Activated T-cell treated with anti-CD3 and anti-CD28 coated beads, Interleukin-2, amount 50 U/mL, for 4 hours (primary cell): ENCODE measurements around the gene ADK. TPM values are rescaled to one million over a fixed set of nuclear protein-coding genes. Genes with fewer than 3 reads are reported as not detected.

Experiments
- ATAC-seq, 2 donors: fragments of 200-7000 bp; cut with Tn5 transposase; one replicate each; pipeline ENCODE4 v1.10.0; 2021
- DNase-seq: peaks from one replicate; pipeline ENCODE4 v3.0.0-alpha.2; 2020
- H3K27me3 Mint-ChIP-seq: one replicate; pipeline ENCODE4 v1.8.0; 2021; ENCODE audit warnings: low read depth, mixed read lengths
- H3K36me3 Mint-ChIP-seq: one replicate; pipeline ENCODE4 v1.8.0; 2022; ENCODE audit warnings: mixed read lengths; ENCODE audit not compliant: insufficient read depth
- H3K4me1 Mint-ChIP-seq: one replicate; pipeline ENCODE4 v1.8.0; 2021; ENCODE audit warnings: low read depth, mixed read lengths
- H3K4me3 Mint-ChIP-seq: one replicate; pipeline ENCODE4 v1.8.0; 2021; ENCODE audit warnings: mild to moderate bottlenecking, moderate library complexity, mixed read lengths
- H3K9me3 Mint-ChIP-seq: one replicate; pipeline ENCODE4 v1.8.0; 2021; ENCODE audit warnings: mixed read lengths
- total RNA-seq, 3 donors: library from RNA; stranded (reverse); gene quantifications; one replicate each; pipeline ENCODE4 v1.2.1, GENCODE V29; 2021

Gene ADK
- total RNA-seq, 3 donors from 2014 or later: 49.7 to 56.8 (median 56.2) TPM

DNA sequence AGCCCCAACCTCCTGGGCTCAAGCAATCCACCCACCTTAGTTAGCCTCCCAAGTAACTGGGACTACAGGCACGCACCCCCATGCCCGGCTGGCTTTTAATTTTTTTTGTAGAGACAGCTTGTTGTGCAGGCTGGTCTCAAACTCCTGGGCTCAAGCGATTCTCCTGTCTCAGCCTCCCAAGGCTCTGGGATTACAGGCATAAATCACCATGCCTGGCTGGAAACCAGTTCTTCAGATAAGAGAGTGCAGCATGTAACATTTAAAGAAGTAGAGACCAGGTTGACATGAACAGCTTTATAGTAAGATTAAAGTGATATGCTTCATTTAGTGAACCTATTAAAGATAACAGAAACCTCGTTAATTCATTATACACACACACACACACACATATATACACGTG, 507.5 kb downstream of the ADK start:
- no peak for DNase-seq

DNA sequence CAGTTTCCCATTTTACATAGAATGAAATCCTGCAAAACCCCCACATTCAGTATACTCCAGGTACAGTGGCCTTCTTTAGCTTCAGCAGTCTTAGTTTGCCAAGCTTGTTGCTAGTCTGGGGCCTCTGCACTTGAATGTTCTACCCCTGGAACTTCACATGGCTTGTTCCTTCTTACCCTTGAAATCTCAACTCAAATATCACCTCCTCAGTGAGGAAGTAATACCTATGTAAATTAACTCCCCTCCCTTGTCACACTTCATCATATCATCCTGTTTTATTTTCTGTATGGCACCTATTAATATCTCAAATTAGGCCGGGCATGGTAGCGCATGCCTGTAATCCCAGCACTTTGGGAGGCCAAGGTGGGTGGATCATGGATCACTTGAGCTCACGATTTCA, 511.6 kb downstream of the ADK start:
- Mint-ChIP-seq H3K4me3 (no peak overlapping the region), H3K4me1 (no peaks in the 10 kb centered on the region), H3K27me3 (no peaks in the 10 kb centered on the region), H3K36me3 (peaks cover 11% of the 10 kb centered on the region), H3K9me3 (no peaks in the 10 kb centered on the region)
- ATAC-seq: no peak
- no peak for DNase-seq

More for the DNA sequence above, 507.5 kb downstream of the ADK start:
- no peaks in the 10 kb centered on the region for H3K27me3 Mint-ChIP-seq
- no peak overlapping the region for H3K4me3 Mint-ChIP-seq
- H3K36me3 Mint-ChIP-seq: peaks cover 19% of the 10 kb centered on the region
- no peak for ATAC-seq
- no peaks in the 10 kb centered on the region for H3K4me1 Mint-ChIP-seq
- no peaks in the 10 kb centered on the region for H3K9me3 Mint-ChIP-seq

DNA sequence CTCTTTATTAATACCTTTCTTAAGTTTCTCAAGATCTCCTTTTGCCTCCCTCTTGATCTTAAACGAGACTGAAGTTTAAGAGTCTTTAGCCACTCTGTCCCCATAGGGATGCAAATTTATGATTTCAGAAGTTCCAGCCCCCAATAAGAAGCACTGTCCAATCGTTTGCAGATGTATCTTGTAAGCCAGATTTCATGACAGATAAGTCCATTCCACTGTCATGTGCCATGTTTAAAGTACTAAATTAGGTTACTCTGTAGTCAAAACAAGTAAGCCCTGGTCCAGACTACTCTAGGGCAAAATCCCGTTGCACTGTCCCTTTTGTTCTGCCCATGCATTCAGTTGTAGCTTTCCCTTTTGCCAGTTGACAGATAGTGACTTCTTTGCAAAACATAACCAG, 518.2 kb downstream of the ADK start:
- Mint-ChIP-seq H3K36me3 (peaks cover 32% of the 10 kb centered on the region), H3K9me3 (peaks cover 5% of the 10 kb centered on the region), H3K4me1 (no peaks in the 10 kb centered on the region), H3K4me3 (no peak overlapping the region), H3K27me3 (no peaks in the 10 kb centered on the region)
- DNase-seq (no peak), ATAC-seq (no peak)

DNA sequence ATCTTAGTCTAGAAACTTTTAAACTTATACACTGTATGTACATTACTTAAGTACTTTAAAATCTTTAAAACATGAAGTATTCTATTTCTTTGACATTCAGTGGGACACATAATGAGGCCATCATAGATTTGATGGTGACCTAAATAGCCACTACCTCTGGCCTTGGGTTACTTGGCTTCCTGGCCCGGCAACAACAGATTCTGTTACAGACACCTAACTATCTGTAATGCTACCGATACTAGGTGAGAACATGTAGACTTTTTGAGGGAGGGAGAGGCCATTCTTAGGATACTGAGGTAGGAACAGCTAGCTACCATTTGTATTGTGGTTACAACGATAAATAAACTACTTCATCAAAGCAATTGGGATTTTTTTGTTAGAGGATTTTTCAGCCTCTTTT, 520.7 kb downstream of the ADK start:
- no peak for DNase-seq
- Mint-ChIP-seq H3K9me3 (peaks cover 5% of the 10 kb centered on the region), H3K4me1 (no peaks in the 10 kb centered on the region), H3K27me3 (no peaks in the 10 kb centered on the region), H3K36me3 (peaks cover 39% of the 10 kb centered on the region), H3K4me3 (no peak overlapping the region)
- ATAC-seq: no peak

DNA sequence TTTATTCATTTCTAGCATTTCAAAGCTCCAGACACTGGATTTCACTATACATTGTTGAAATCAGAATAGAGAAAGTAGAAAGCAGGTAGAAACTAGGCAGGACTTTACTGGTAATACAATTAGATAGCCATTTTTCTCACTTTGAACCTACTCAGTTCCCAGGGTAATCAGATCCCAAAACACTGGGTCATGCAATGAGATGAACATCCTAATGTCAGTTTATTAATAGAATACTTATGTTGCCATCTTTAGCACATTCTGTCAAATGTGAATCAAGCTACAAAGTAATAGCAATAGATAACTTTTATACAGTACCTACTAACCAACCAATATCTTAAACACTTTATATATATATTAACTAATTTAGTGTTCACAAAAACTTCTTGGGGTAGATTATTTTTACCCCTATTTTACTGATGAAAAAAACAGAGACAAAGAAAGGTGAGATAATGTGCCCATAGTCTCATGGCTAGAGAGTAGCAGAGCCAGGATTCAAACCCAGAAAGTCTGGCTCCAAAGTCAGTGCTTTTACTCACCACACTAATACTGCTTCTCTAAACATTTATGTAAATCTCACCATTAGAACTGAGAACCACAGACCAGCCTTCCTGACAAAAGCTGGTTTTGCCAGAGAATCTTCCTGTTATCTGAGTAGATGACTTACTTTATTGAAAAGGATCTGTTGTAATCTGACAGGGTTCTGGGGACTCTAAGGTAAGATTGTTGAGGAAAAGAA, 521.6 kb downstream of the ADK start:
- ATAC-seq (no peak), DNase-seq (no peak)
- no peaks in the 10 kb centered on the region for H3K4me1 Mint-ChIP-seq
- H3K27me3 Mint-ChIP-seq: no peaks in the 10 kb centered on the region
- H3K9me3 Mint-ChIP-seq: peaks cover 5% of the 10 kb centered on the region
- H3K36me3 Mint-ChIP-seq: peaks cover 43% of the 10 kb centered on the region
- no peak overlapping the region for H3K4me3 Mint-ChIP-seq

DNA sequence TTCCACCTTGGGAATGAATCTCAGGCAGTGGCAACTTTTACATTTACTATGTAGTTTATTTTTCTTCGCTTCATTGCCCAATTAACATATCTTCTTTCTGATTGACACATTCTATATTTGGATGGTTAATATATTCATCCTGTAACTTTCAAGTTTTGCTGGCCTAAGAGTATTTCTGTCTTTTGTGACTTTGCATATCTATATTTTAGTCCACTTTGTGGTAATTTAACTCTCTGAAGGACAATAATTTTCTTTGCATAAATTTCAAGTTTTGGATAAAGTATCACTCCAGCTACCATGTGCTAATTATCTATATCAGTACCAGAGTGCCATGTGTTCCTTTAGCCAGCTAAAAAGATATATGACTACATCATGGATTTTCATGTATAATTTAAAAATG, 523.9 kb downstream of the ADK start:
- H3K4me1 Mint-ChIP-seq: no peaks in the 10 kb centered on the region
- no peak overlapping the region for H3K4me3 Mint-ChIP-seq
- DNase-seq (no peak), ATAC-seq (no peak)
- H3K36me3 Mint-ChIP-seq: peaks cover 44% of the 10 kb centered on the region
- no peaks in the 10 kb centered on the region for H3K27me3 Mint-ChIP-seq
- H3K9me3 Mint-ChIP-seq: peaks cover 5% of the 10 kb centered on the region

DNA sequence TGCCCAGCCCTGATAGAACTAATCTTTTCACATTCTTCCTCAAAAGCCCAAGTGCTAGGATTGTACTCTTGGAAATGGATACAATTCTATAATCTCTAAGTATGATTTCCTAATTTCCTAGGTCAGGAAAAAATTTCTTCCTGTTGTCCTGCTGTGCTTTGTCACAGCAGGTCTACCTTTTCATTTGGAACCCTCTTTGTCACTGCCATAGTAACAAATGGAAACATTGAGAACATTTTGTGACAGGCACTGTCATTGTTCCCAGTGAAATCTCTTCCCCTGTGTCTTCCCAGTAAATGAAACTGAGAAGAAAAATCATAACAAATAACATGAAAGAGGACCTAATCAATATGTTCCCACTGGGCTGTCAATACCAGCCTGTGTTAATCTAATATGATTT, 524.5 kb downstream of the ADK start:
- DNase-seq (no peak), ATAC-seq (no peak)
- peaks cover 43% of the 10 kb centered on the region for H3K36me3 Mint-ChIP-seq
- H3K27me3 Mint-ChIP-seq: no peaks in the 10 kb centered on the region
- H3K9me3 Mint-ChIP-seq: peaks cover 5% of the 10 kb centered on the region
- H3K4me1 Mint-ChIP-seq: no peaks in the 10 kb centered on the region
- H3K4me3 Mint-ChIP-seq: no peak overlapping the region

DNA sequence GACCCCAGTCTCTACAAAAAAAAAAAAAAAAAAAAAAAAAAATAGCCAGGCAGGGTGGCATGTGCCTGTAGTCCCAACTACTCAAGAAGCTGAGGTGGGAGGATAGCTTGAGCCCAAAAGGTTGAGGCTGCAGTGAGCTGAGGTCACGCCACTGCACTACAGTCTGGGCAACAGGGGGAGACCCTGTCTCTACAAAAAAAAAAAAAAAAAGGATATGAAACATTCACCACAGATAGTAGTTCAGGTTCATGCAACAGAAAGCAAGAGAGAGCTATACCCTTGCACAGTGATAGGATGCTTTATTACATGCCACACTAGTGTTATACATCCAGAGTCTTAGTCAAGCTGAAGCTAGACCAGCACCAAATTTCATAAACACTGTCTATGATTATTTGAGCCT, 526.9 kb downstream of the ADK start:
- Mint-ChIP-seq H3K27me3 (no peaks in the 10 kb centered on the region), H3K9me3 (peaks cover 3% of the 10 kb centered on the region), H3K4me1 (peaks cover 14% of the 10 kb centered on the region), H3K36me3 (peaks cover 30% of the 10 kb centered on the region), H3K4me3 (no peak overlapping the region)
- DNase-seq: no peak
- no peak for ATAC-seq

DNA sequence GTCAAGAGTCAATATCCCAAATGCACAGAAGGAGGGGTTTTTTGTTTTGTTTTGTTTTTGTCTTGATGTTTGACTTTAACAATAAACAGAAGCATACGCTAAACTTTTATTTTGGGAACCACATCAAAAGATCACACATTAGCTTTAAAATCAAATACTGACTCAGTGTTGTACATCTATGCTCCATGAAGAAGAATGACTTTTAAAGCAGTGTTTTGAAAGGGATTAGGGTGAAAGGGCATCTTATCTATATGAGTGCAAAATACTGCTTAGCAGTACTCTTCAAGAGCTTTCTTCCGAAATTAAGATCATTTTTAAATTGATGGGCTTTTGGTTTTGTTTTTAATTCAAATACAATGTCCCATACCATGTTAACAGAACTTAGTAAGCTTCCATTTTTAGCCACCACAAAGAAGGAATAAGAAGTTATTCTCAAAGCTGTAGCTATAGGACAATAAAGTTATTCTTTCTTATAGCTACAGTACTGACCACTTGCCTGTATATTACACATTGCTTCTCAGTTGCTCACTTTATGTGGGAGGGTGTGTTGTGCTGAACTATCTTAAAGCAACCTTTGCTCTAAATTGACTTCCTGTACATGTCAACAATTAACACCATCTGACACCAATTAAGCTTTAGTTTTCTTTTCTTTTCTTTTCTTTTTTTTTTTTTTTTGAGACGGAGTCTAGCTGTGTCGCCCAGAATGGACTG, 531.1 kb downstream of the ADK start:
- Mint-ChIP-seq H3K4me3 (no peak overlapping the region), H3K4me1 (peaks cover 14% of the 10 kb centered on the region), H3K9me3 (no peaks in the 10 kb centered on the region), H3K27me3 (no peaks in the 10 kb centered on the region), H3K36me3 (peaks cover 18% of the 10 kb centered on the region)
- ATAC-seq (peak in 1 of 2 donors; percentile 28), DNase-seq (no peak)

DNA sequence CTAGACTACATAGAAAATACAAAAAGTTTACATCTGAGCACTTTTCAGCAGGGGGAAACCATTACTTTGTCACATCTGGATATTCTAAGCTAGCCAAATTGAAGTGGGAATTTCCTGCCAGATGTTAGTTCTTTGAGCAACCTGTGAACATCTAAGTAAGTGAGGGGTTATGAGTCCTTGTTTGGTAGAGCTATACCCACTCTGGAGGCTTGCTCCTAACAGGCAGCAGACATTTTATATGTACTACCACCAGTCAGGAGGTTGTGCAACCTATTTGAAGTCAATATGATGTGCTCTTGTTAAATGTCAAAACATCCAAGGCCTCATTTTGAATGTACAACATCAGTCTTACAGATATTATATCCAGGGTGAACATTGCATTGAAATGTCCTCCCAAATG, 532.0 kb downstream of the ADK start:
- no peaks in the 10 kb centered on the region for H3K9me3 Mint-ChIP-seq
- peaks cover 21% of the 10 kb centered on the region for H3K36me3 Mint-ChIP-seq
- peaks cover 14% of the 10 kb centered on the region for H3K4me1 Mint-ChIP-seq
- H3K4me3 Mint-ChIP-seq: no peak overlapping the region
- no peak for ATAC-seq
- no peaks in the 10 kb centered on the region for H3K27me3 Mint-ChIP-seq
- no peak for DNase-seq

DNA sequence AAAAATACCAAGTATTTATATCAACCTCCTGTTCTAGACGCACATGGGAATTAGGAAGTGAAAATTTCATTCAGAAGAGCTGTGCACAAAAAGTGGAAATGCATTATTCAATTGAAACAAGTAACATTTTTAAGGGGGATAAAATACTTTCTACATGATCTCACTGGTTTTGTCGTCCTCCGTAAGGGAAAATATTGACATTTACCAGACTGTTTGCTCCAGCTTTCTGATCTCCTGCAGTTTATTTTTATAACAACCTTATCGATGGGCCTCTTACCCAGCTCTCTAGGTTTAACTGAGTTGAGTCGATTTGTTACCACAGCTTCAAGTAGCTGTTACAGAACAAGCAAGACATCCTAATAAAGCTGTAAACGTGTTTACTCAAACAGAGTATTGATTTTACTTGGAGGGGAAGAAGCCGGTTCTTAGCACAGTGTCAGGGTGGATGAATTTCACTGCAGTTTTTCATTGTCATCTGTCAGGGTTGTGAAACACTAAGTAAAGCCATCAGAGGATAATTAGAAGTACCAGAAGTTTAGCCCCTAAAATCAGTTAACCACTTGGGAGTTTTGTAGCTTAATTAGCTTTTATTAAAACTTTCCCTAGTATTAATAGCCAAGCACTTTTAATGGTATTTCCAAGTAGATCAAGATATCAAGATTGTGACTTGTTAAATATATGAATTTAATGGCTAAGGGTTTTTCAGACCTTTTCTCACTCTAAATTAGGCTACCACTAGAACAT, 532.8 kb downstream of the ADK start:
- Mint-ChIP-seq H3K36me3 (peaks cover 21% of the 10 kb centered on the region), H3K4me3 (no peak overlapping the region), H3K4me1 (peaks cover 14% of the 10 kb centered on the region), H3K27me3 (no peaks in the 10 kb centered on the region), H3K9me3 (no peaks in the 10 kb centered on the region)
- ATAC-seq (no peak), DNase-seq (no peak)

DNA sequence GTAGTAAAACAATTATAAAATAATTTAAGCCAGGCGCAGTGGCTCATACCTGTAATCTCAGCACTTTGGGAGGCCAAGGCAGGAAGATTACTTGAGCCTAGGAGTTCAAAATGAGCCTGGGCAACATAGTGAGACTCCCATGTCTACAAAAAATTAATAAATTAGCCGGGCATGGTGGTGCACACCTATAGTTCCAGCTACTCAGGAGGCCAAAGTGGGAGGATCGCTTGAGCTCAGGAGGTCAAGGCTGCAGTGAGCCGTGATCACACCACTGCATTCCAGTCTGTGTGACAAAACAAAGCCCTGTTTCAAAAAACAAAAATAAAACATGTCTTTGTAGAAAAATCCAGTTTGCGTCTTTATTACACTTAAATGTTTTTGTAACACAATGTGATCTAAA, 533.4 kb downstream of the ADK start:
- H3K4me3 Mint-ChIP-seq: no peak overlapping the region
- no peaks in the 10 kb centered on the region for H3K27me3 Mint-ChIP-seq

DNA sequence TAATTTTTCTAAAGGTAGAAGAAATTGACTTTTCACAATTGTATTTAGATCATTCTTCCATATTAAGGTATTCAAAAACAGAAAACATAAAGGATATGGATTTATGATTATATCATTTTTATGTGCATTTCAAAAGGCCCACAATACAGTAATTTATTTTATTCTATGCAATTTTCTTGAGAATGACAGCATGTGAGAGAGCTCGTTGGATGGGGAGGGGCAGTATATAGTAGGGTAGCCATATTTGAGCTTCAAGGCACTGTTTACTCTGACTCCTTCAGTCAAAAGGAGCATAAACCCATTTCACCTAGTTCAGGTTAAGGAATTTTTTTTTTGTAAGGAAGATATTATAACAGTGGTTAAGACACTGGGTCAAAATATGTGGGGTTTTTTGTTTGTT, 534.5 kb downstream of the ADK start:
- Mint-ChIP-seq H3K9me3 (no peaks in the 10 kb centered on the region), H3K4me1 (peaks cover 14% of the 10 kb centered on the region), H3K4me3 (no peak overlapping the region), H3K27me3 (no peaks in the 10 kb centered on the region), H3K36me3 (peaks cover 17% of the 10 kb centered on the region)
- ATAC-seq (no peak), DNase-seq (no peak)

More for the DNA sequence above, 533.4 kb downstream of the ADK start:
- DNase-seq (no peak), ATAC-seq (no peak)
- H3K4me1 Mint-ChIP-seq: peaks cover 14% of the 10 kb centered on the region
- no peaks in the 10 kb centered on the region for H3K9me3 Mint-ChIP-seq
- H3K36me3 Mint-ChIP-seq: peaks cover 20% of the 10 kb centered on the region

DNA sequence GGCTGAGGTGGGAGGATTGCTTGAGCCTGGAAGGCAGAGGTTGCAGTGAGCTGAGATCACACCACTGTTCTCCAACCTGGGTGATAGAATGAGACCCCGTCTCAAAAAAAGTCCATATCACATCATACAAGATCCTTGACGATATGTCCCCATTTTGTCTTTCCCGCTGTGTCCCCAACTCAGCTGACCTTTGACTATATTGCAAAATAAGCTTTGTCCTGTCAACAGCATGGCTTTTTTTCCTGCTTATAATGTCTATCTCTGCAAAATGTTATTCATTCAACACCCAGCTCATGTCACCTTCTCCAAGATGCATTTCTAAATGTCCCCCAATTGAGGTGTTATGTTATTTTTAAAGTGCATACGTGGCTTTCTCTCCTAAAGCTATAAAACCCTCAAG, 539.4 kb downstream of the ADK start:
- Mint-ChIP-seq H3K4me1 (no peaks in the 10 kb centered on the region), H3K27me3 (no peaks in the 10 kb centered on the region), H3K4me3 (no peak overlapping the region), H3K9me3 (no peaks in the 10 kb centered on the region), H3K36me3 (peaks cover 12% of the 10 kb centered on the region)
- DNase-seq (no peak), ATAC-seq (no peak)

DNA sequence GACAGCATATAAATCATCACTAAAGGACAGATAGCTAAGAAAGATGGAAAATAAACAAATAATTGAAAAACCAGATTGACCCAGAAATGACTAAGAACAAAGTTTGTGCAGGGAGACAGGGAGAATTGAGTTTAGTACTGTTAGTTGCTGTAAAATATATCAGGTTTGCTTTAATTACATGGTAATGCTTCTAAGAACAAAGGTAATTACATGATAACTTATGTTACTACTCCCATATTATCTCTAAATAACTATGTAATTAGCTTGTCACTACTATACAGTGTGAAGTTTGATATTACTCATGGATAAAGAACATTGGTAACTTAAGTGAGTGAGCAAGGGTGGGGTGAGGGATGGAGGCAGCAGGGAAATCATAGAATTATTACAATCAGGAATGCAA, 540.1 kb downstream of the ADK start:
- ATAC-seq (no peak), DNase-seq (no peak)
- H3K27me3 Mint-ChIP-seq: no peaks in the 10 kb centered on the region
- H3K9me3 Mint-ChIP-seq: no peaks in the 10 kb centered on the region
- no peak overlapping the region for H3K4me3 Mint-ChIP-seq
- peaks cover 10% of the 10 kb centered on the region for H3K36me3 Mint-ChIP-seq
- no peaks in the 10 kb centered on the region for H3K4me1 Mint-ChIP-seq
